Natural killer cell (primary cell): Measurements from ENCODE around the gene FBL. TPM values are rescaled to one million over a fixed set of nuclear protein-coding genes. Genes with fewer than 3 reads are reported as not detected.
"Not testable (repeated sequence)": the region's sequence is repeated elsewhere in the genome, so short reads cannot be mapped to it uniquely, and the experiment has no call there.

ENCODE experiments used
- ATAC-seq, 3 donors: fragments of 150-1000 bp in 2 of 3; fragments of 200-7000 bp in 1 of 3; cut with Tn5 transposase; 1 replicate in 1 of 3; 2 replicates in 2 of 3; pipeline ENCODE4 v1.10.0; 2021; ENCODE audit warnings: mild to moderate bottlenecking in 2 of 3, moderate library complexity in 2 of 3
- DNase-seq, 2 donors: peaks; one replicate each; pipeline versions ENCODE4 v3.0.0 to v3.0.0-alpha.2; 2013 to 2021; ENCODE audit warnings: mixed read lengths in 1 of 2
- H3K27ac ChIP-seq: one replicate; pipeline ENCODE4 v1.5.1; 2013; ENCODE audit warnings: mild to moderate bottlenecking, low read length
- H3K27me3 ChIP-seq: one replicate; pipeline ENCODE4 v1.6.1; 2013; ENCODE audit warnings: low read length; ENCODE audit not compliant: control insufficient read depth, insufficient read depth
- H3K36me3 ChIP-seq: one replicate; pipeline ENCODE4 v1.6.1; 2013; ENCODE audit warnings: low read length; ENCODE audit not compliant: control insufficient read depth, insufficient read depth
- H3K4me1 ChIP-seq: one replicate; pipeline ENCODE4 v1.6.1; 2013; ENCODE audit warnings: low read length; ENCODE audit not compliant: control insufficient read depth, insufficient read depth
- H3K4me3 ChIP-seq: one replicate; pipeline ENCODE4 v1.5.1; 2013; ENCODE audit warnings: low read length
- H3K9me3 ChIP-seq: one replicate; pipeline ENCODE4 v1.6.1; 2013; ENCODE audit warnings: low read length; ENCODE audit not compliant: control insufficient read depth, insufficient read depth
- H3K27ac Mint-ChIP-seq, 2 donors: one replicate each; pipeline ENCODE4 v1.8.0; 2022; ENCODE audit warnings: mild to moderate bottlenecking in 2 of 2, mixed read lengths in 2 of 2, moderate library complexity in 1 of 2
- H3K27me3 Mint-ChIP-seq, 2 donors: one replicate each; pipeline ENCODE4 v1.8.0; 2022; ENCODE audit warnings: low read depth in 2 of 2, mixed read lengths in 2 of 2
- H3K36me3 Mint-ChIP-seq: one replicate; pipeline ENCODE4 v1.8.0; 2022; ENCODE audit warnings: mixed read lengths
- H3K4me1 Mint-ChIP-seq, 2 donors: one replicate each; pipeline ENCODE4 v1.8.0; 2022; ENCODE audit warnings: mixed read lengths in 2 of 2
- H3K4me3 Mint-ChIP-seq: one replicate; pipeline ENCODE4 v1.8.0; 2022; ENCODE audit warnings: mild to moderate bottlenecking, moderate library complexity, mixed read lengths
- H3K9me3 Mint-ChIP-seq, 2 donors: one replicate each; pipeline ENCODE4 v1.8.0; 2022; ENCODE audit warnings: mixed read lengths in 2 of 2
- CTCF ChIP-seq: fragments of 200-600 bp; IDR thresholded peaks from one replicate; pipeline ENCODE4 v1.8.0; 2022; ENCODE audit warnings: antibody characterized with exemption
- WGBS: methylation state at CpG from one replicate; pipeline ENCODE4 v1.1.7; 2013; ENCODE audit warnings: missing lambda C conversion rate; ENCODE audit not compliant: insufficient coverage; 5-methylcytosine and 5-hydroxymethylcytosine counted together
- intact Hi-C: fragments of 100-400 bp; cut with micrococcal nuclease; formaldehyde crosslinking; loops from one replicate; pipeline ENCODE4 v1.14.2; 2022
- total RNA-seq, 4 donors: library from RNA; stranded (reverse); fragments of 120-200 nt in 1 of 4; gene quantifications; one replicate each; pipeline versions ENCODE4 v1.2.3 to v1.2.4, GENCODE V29; 2013 to 2022

The FBL gene
- 100 to 1,000 TPM; 181 to 213 (median 201) TPM for total RNA-seq
- total RNA-seq (2013), result 317 TPM

GRCh38 chr19:39845933-39846677 lies at the start of gene FBL:
TSS of gene FBL (minus strand) at chr19:39846379. CDS start at chr19:39846300, 79 bp downstream.
- intact Hi-C loops, result loop anchor here (1.0 to 2.0 kb wide), 2 partner anchors 22 to 295 kb away; no protein-coding TSS in a partner anchor
- under 1% methylated on average over 57 of the region's 57 CpGs for WGBS
- Histone ChIP-seq H3K27ac (peak within 1 kb of the TSS; percentile 89), H3K4me1 (peaks cover 32% of the 10 kb centered on the region), H3K27me3 (no peaks in the 10 kb centered on the region), H3K36me3 (no peaks in the 10 kb centered on the region), H3K9me3 (no peaks in the 10 kb centered on the region), H3K4me3 (peak within 1 kb of the TSS; percentile 92)
- peak; percentile 95 to 97 (median 95) for ATAC-seq
- Mint-ChIP-seq H3K27ac (peak within 1 kb of the TSS; percentile 92 to 94), H3K4me3 (peak within 1 kb of the TSS; percentile 92), H3K9me3 (no peaks in the 10 kb centered on the region), H3K27me3 (peaks cover 0 to 9% of the 10 kb centered on the region in 2 donors), H3K36me3 (no peaks in the 10 kb centered on the region), H3K4me1 (peaks cover 48% of the 10 kb centered on the region in 2 donors)
- DNase-seq, result peak; percentile 99
- TF ChIP-seq CTCF, result no peak

- H3K36me3 Mint-ChIP-seq, H3K4me1 Mint-ChIP-seq, H3K27ac ChIP-seq, intact Hi-C loops, H3K9me3 Mint-ChIP-seq, H3K27me3 ChIP-seq, H3K4me3 ChIP-seq, DNase-seq, ATAC-seq, H3K36me3 ChIP-seq, H3K9me3 ChIP-seq, H3K27me3 Mint-ChIP-seq: not testable (repeated sequence)
- H3K4me1 ChIP-seq, result peaks cover 26% of the 10 kb centered on the region
- H3K4me3 Mint-ChIP-seq, result peak overlapping the region; percentile 14
- WGBS, result 97% methylated on average over 7 of the region's 11 CpGs
- peak overlapping the region in 1 of 2 donors; percentile 8 for H3K27ac Mint-ChIP-seq
Observed at GRCh38 chr19:39895096-39895495, 48.9 kb upstream of the FBL start.

GRCh38 chr19:39894236-39894606 lies 48.0 kb upstream of the FBL start:
- H3K27ac Mint-ChIP-seq, result peak overlapping the region in 1 of 2 donors; percentile 8
- H3K36me3 Mint-ChIP-seq, H3K4me3 Mint-ChIP-seq, ATAC-seq, H3K36me3 ChIP-seq, H3K4me3 ChIP-seq, H3K27ac ChIP-seq, DNase-seq, H3K4me1 Mint-ChIP-seq, H3K9me3 Mint-ChIP-seq, H3K9me3 ChIP-seq, H3K27me3 ChIP-seq, H3K27me3 Mint-ChIP-seq: not testable (repeated sequence)
- 95% methylated on average over 11 of the region's 16 CpGs for WGBS
- intact Hi-C loops, result loop anchor here (5.0 kb wide), 1 partner anchor 78 kb away; the partner anchor contains the start of gene PSMC4
- H3K4me1 ChIP-seq, result peaks cover 26% of the 10 kb centered on the region

GRCh38 chr19:39893366-39894235 lies 47.4 kb upstream of the FBL start:
- Mint-ChIP-seq H3K27ac (peak overlapping the region; percentile 25 to 49), H3K4me3 (peak overlapping the region; percentile 71)
- not testable (repeated sequence) for H3K9me3 Mint-ChIP-seq, H3K27me3 ChIP-seq, H3K9me3 ChIP-seq, H3K27me3 Mint-ChIP-seq, H3K36me3 ChIP-seq, H3K4me1 Mint-ChIP-seq, H3K36me3 Mint-ChIP-seq
- Histone ChIP-seq H3K27ac (peak overlapping the region; percentile 79), H3K4me3 (peak overlapping the region; percentile 7), H3K4me1 (peaks cover 26% of the 10 kb centered on the region)
- ATAC-seq (peak in 2 of 3 donors; percentile 67 to 76), DNase-seq (peak in 1 of 2 donors; percentile 80)
- intact Hi-C loops, result loop anchor here (2.0 to 5.0 kb wide), 2 partner anchors 15 to 79 kb away; partner anchors contain the start of gene PSMC4
- 61% methylated on average over 12 of the region's 29 CpGs for WGBS

- Mint-ChIP-seq H3K27ac (peak overlapping the region in 1 of 2 donors; percentile 5), H3K4me3 (peak overlapping the region; percentile 79)
- not testable (repeated sequence) for H3K9me3 Mint-ChIP-seq, DNase-seq, H3K36me3 Mint-ChIP-seq, H3K9me3 ChIP-seq, H3K36me3 ChIP-seq, H3K4me3 ChIP-seq, H3K27me3 ChIP-seq, ATAC-seq, H3K27me3 Mint-ChIP-seq, H3K4me1 Mint-ChIP-seq
- intact Hi-C loops, result loop anchor here (2.0 to 5.0 kb wide), 2 partner anchors 14 to 80 kb away; partner anchors contain the start of gene PSMC4
- Histone ChIP-seq H3K4me1 (peaks cover 20% of the 10 kb centered on the region), H3K27ac (peak overlapping the region; percentile 38)
- WGBS, result 68% methylated on average over 4 of the region's 5 CpGs
Observed at GRCh38 chr19:39892506-39892902, 46.3 kb upstream of the FBL start.

- not testable (repeated sequence) for H3K4me3 ChIP-seq, ATAC-seq, H3K4me1 Mint-ChIP-seq, H3K9me3 ChIP-seq, H3K9me3 Mint-ChIP-seq, H3K27me3 Mint-ChIP-seq, H3K36me3 ChIP-seq, H3K36me3 Mint-ChIP-seq, H3K27me3 ChIP-seq, H3K27ac ChIP-seq
- H3K4me3 Mint-ChIP-seq, result peak overlapping the region; percentile 79
- peak in 1 of 2 donors; percentile 27 for DNase-seq
- intact Hi-C loops, result loop anchor here (2.0 to 5.0 kb wide), 2 partner anchors 13 to 80 kb away; partner anchors contain the start of gene PSMC4
- WGBS, result 68% methylated on average over 64 of the region's 64 CpGs
- H3K27ac Mint-ChIP-seq, result peak overlapping the region; percentile 5 to 17
- peaks cover 20% of the 10 kb centered on the region for H3K4me1 ChIP-seq
Observed at GRCh38 chr19:39891660-39892505, 45.7 kb upstream of the FBL start.
